Tibial nerve (tissue), 4 donors: Measurements from ENCODE around the gene ITGAL.

Experiments
- CTCF ChIP-seq, 5 experiments: fragments of 200-600 bp in 3 of 5; fragments of 450-650 bp in 2 of 5; sonication (generic) in 3 of 5; IDR thresholded peaks; one replicate each; pipeline ENCODE4 v1.5.1; 2016 to 2019; ENCODE audit warnings: antibody characterized with exemption in 5 of 5, mild to moderate bottlenecking in 3 of 5, moderate library complexity in 2 of 5
- EP300 ChIP-seq, 2 donors: sonication (generic); formaldehyde crosslinking; IDR thresholded peaks; one replicate each; pipeline ENCODE4 v1.6.1; 2017; ENCODE audit warnings: antibody characterized with exemption in 2 of 2, mild to moderate bottlenecking in 1 of 2
- POLR2A ChIP-seq, 2 donors: fragments of 450-650 bp; IDR thresholded peaks; one replicate each; pipeline ENCODE4 v1.6.1; 2017; ENCODE audit warnings: antibody characterized with exemption in 2 of 2, mild to moderate bottlenecking in 2 of 2, moderate library complexity in 2 of 2

- TF ChIP-seq POLR2A (IDR thresholded peaks at IDR 0.05) (no peak), CTCF (IDR thresholded peaks at IDR 0.05) (no peak), EP300 (IDR thresholded peaks at IDR 0.05) (no peak)
Observed at GRCh38 chr16:30484887-30485286, 12.3 kb downstream of the ITGAL start.
